ENCODE data around the gene CASK. TPM values are rescaled to one million over a fixed set of nuclear protein-coding genes. Genes with fewer than 3 reads are reported as not detected.
A peak's percentile ranks its signal among the peaks of the same experiment; 100 is the strongest.

Gene CASK
- total and polyA plus RNA-seq, 4 experiments from 2014 or later: 3.8 to 116 (median 68.6) TPM

- Mint-ChIP-seq H3K4me1 (peaks cover 5 to 24% (median 10%) of the 10 kb centered on the region in 4 donors), H3K27me3 (no peaks in the 10 kb centered on the region), H3K27ac (peak overlapping the region; percentile 10 to 93 (median 74)), H3K36me3 (peaks cover 33 to 34% of the 10 kb centered on the region in 2 donors), H3K4me3 (peak overlapping the region; percentile 29 to 80 (median 62)), H3K9me3 (no peaks in the 10 kb centered on the region)
- intact Hi-C loops (cut with micrococcal nuclease): no loop called here
- no peaks in the 10 kb centered on the region for H3K9me3 ChIP-seq (ENCODE audit: control insufficient read depth in 1 of 2, low read length in 2 of 2)
- H3K27ac ChIP-seq (ENCODE audit: low read depth, low read length): no peak overlapping the region
- H3K4me3 ChIP-seq (ENCODE audit: low read length in 2 of 2): no peak overlapping the region
- POLR2A ChIA-PET (ENCODE audit: partially characterized antibody): interaction anchor here (1.6 kb wide), 1 partner anchor 17 kb away, joined by 5 read pairs; no protein-coding TSS in a partner anchor
- CTCF ChIA-PET (ENCODE audit: partially characterized antibody): interaction anchor here (1.1 kb wide), 1 partner anchor 20 kb away, joined by 3 read pairs; no protein-coding TSS in a partner anchor
- peaks cover 8% of the 10 kb centered on the region for H3K36me3 ChIP-seq (ENCODE audit: insufficient read depth, low read length)
- peaks cover 9% of the 10 kb centered on the region for H3K4me1 ChIP-seq (ENCODE audit: insufficient read depth, low read length)
- no peaks in the 10 kb centered on the region for H3K27me3 ChIP-seq (ENCODE audit: insufficient read depth, low read length)
- DNase-seq: peak in 4 of 5 donors; percentile 31 to 42 (median 36)
Measured at GRCh38 chrX:41580423-41581064, 342.8 kb downstream of the CASK start.

- POLR2A ChIA-PET (ENCODE audit: partially characterized antibody): interaction anchor here (1.4 kb wide), 1 partner anchor 17 kb away, joined by 5 read pairs; no protein-coding TSS in a partner anchor
- no peak overlapping the region for H3K27ac ChIP-seq (ENCODE audit: low read depth, low read length)
- H3K4me3 Mint-ChIP-seq: peak overlapping the region in 2 of 8 donors; percentile 6 to 11
- peak overlapping the region in 6 of 7 donors; percentile 6 to 67 (median 41) for H3K27ac Mint-ChIP-seq
- no peak for DNase-seq
- no peaks in the 10 kb centered on the region for H3K9me3 ChIP-seq (ENCODE audit: control insufficient read depth in 1 of 2, low read length in 2 of 2)
- H3K36me3 ChIP-seq (ENCODE audit: insufficient read depth, low read length): no peaks in the 10 kb centered on the region
- no peaks in the 10 kb centered on the region for H3K27me3 ChIP-seq (ENCODE audit: insufficient read depth, low read length)
- H3K36me3 Mint-ChIP-seq: peaks cover 10 to 31% of the 10 kb centered on the region in 2 donors
- H3K9me3 Mint-ChIP-seq: peaks cover 0 to 5% (median 0%) of the 10 kb centered on the region in 8 donors
- intact Hi-C loops (cut with micrococcal nuclease): no loop called here
- H3K4me1 Mint-ChIP-seq: peaks cover 21 to 52% (median 38%) of the 10 kb centered on the region in 4 donors
- H3K27me3 Mint-ChIP-seq: no peaks in the 10 kb centered on the region
- peaks cover 37% of the 10 kb centered on the region for H3K4me1 ChIP-seq (ENCODE audit: insufficient read depth, low read length)
- no peak overlapping the region for H3K4me3 ChIP-seq (ENCODE audit: low read length in 2 of 2)
- CTCF ChIA-PET (ENCODE audit: partially characterized antibody): no interaction called here
Measured at GRCh38 chrX:41563876-41564275, 359.5 kb downstream of the CASK start.

- no peak overlapping the region for H3K4me3 ChIP-seq (ENCODE audit: low read length in 2 of 2)
- ChIA-PET CTCF (ENCODE audit: partially characterized antibody) (interaction anchor here (0.9 kb wide), 1 partner anchor 19 kb away, joined by 3 read pairs; no protein-coding TSS in a partner anchor), POLR2A (ENCODE audit: partially characterized antibody) (no interaction called here)
- H3K27me3 ChIP-seq (ENCODE audit: insufficient read depth, low read length): no peaks in the 10 kb centered on the region
- H3K9me3 ChIP-seq (ENCODE audit: control insufficient read depth in 1 of 2, low read length in 2 of 2): no peaks in the 10 kb centered on the region
- Mint-ChIP-seq H3K9me3 (no peaks in the 10 kb centered on the region), H3K36me3 (peaks cover 0 to 25% of the 10 kb centered on the region in 2 donors), H3K4me3 (peak overlapping the region in 5 of 8 donors; percentile 1 to 72 (median 34)), H3K27me3 (no peaks in the 10 kb centered on the region), H3K4me1 (peaks cover 32 to 73% (median 47%) of the 10 kb centered on the region in 4 donors), H3K27ac (peak overlapping the region; percentile 3 to 93 (median 76))
- no peaks in the 10 kb centered on the region for H3K36me3 ChIP-seq (ENCODE audit: insufficient read depth, low read length)
- H3K27ac ChIP-seq (ENCODE audit: low read depth, low read length): no peak overlapping the region
- DNase-seq: peak; percentile 14 to 72 (median 40)
- intact Hi-C loops (cut with micrococcal nuclease): no loop called here
- peaks cover 63% of the 10 kb centered on the region for H3K4me1 ChIP-seq (ENCODE audit: insufficient read depth, low read length)
Measured at GRCh38 chrX:41561045-41561444, 362.3 kb downstream of the CASK start.

DNA sequence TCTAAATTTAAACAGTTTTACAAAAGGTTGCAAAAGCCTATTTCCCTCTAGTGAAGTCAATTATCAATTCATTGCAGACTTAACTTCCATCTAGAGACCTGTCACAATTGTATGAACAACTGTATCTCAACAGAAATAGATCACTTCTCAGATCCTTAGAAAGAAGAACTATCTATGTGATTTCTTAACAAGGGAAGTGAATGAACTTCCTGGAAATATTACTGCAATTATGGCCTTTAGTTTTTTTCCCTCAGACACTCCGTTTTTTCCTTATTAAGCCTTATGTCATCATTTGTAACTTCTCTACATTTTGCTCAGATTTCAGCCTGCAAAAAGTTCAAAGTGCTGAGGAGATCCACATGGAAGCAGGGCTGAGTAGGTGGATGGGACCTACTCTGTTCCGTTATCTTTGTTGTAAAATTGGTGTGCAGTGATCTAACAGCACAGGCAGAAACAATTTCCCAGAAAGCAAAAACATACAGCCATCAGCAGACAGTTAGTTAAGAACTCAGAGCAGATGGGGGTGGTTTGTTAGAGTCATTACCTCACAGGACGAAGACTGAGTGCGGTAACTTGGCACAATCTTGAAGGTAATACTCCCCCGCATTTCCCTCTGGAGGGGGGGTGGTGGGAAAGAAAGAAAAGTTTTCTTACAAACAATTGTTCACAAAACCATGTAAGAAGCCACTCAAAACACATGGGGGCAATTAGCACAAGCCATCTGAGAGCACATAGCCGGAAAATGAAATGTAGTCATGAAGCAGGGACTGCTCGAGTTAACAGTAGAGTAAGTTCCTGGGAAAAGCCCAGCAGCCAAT is 363.9 kb downstream of the CASK start:
- H3K27ac ChIP-seq (ENCODE audit: low read depth, low read length): no peak overlapping the region
- H3K27me3 Mint-ChIP-seq: no peaks in the 10 kb centered on the region
- H3K4me1 ChIP-seq (ENCODE audit: insufficient read depth, low read length): peaks cover 63% of the 10 kb centered on the region
- H3K9me3 Mint-ChIP-seq: no peaks in the 10 kb centered on the region
- no peak overlapping the region for H3K4me3 ChIP-seq (ENCODE audit: low read length in 2 of 2)
- intact Hi-C loops (cut with micrococcal nuclease): loop anchor here (5.0 to 10.0 kb wide), 2 partner anchors 175 to 238 kb away; no protein-coding TSS in a partner anchor
- peak overlapping the region; percentile 81 to 95 (median 90) for H3K27ac Mint-ChIP-seq
- H3K36me3 Mint-ChIP-seq: peaks cover 0 to 18% of the 10 kb centered on the region in 2 donors
- CTCF ChIA-PET (ENCODE audit: partially characterized antibody): interaction anchor here (0.5 to 1.6 kb wide), 2 partner anchors 200 to 379 kb away, joined by 3 to 6 read pairs; no protein-coding TSS in a partner anchor
- POLR2A ChIA-PET (ENCODE audit: partially characterized antibody): no interaction called here
- peak overlapping the region in 7 of 8 donors; percentile 11 to 78 (median 58) for H3K4me3 Mint-ChIP-seq
- peaks cover 27 to 61% (median 33%) of the 10 kb centered on the region in 4 donors for H3K4me1 Mint-ChIP-seq
- peak in 1 of 5 donors; percentile 39 for DNase-seq
- H3K9me3 ChIP-seq (ENCODE audit: control insufficient read depth in 1 of 2, low read length in 2 of 2): no peaks in the 10 kb centered on the region
- H3K36me3 ChIP-seq (ENCODE audit: insufficient read depth, low read length): no peaks in the 10 kb centered on the region
- no peaks in the 10 kb centered on the region for H3K27me3 ChIP-seq (ENCODE audit: insufficient read depth, low read length)

DNA sequence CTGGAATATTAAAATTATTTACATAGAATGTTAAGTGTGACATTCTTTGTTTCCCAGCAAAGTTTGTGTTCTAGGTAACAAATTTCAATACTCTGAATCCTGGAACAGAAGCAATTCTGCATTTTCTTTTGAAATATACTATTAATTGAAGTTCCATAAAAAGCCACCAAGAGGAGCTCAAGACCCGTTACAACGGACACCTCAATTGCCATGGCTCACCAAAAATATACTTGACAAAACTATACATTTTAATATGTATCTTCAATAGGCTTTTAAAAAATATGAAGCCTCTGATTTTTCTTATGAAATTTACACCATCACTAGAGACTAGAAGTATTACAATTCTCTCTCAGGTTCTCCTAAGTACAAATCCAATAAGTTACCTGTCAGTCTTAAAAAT is 364.8 kb downstream of the CASK start:
- intact Hi-C loops (cut with micrococcal nuclease): loop anchor here (5.0 to 10.0 kb wide), 2 partner anchors 176 to 239 kb away; no protein-coding TSS in a partner anchor
- peak in 1 of 5 donors; percentile 25 for DNase-seq

GRCh38 chrX:41556958-41557357 is 366.4 kb downstream of the CASK start:
- Mint-ChIP-seq H3K4me3 (peak overlapping the region in 5 of 8 donors; percentile 3 to 46 (median 35)), H3K9me3 (no peaks in the 10 kb centered on the region), H3K27me3 (no peaks in the 10 kb centered on the region), H3K36me3 (peaks cover 9 to 27% of the 10 kb centered on the region in 2 donors), H3K4me1 (peaks cover 22 to 46% (median 28%) of the 10 kb centered on the region in 4 donors), H3K27ac (peak overlapping the region; percentile 32 to 87 (median 81))
- peak; percentile 31 to 51 (median 37) for DNase-seq
- H3K27ac ChIP-seq (ENCODE audit: low read depth, low read length): no peak overlapping the region
- ChIA-PET CTCF (ENCODE audit: partially characterized antibody) (no interaction called here), POLR2A (ENCODE audit: partially characterized antibody) (interaction anchor here (0.8 kb wide), 1 partner anchor 1387 kb away, joined by 3 read pairs; no protein-coding TSS in a partner anchor)
- no peak overlapping the region for H3K4me3 ChIP-seq (ENCODE audit: low read length in 2 of 2)
- intact Hi-C loops (cut with micrococcal nuclease): loop anchor here (5.0 to 10.0 kb wide), 2 partner anchors 178 to 240 kb away; no protein-coding TSS in a partner anchor
- no peaks in the 10 kb centered on the region for H3K9me3 ChIP-seq (ENCODE audit: control insufficient read depth in 1 of 2, low read length in 2 of 2)
- H3K27me3 ChIP-seq (ENCODE audit: insufficient read depth, low read length): no peaks in the 10 kb centered on the region
- peaks cover 53% of the 10 kb centered on the region for H3K4me1 ChIP-seq (ENCODE audit: insufficient read depth, low read length)
- H3K36me3 ChIP-seq (ENCODE audit: insufficient read depth, low read length): no peaks in the 10 kb centered on the region

More for the DNA sequence above, 364.8 kb downstream of the CASK start:
- H3K9me3 ChIP-seq (ENCODE audit: control insufficient read depth in 1 of 2, low read length in 2 of 2): no peaks in the 10 kb centered on the region
- H3K27me3 ChIP-seq (ENCODE audit: insufficient read depth, low read length): no peaks in the 10 kb centered on the region
- H3K4me1 ChIP-seq (ENCODE audit: insufficient read depth, low read length): peaks cover 57% of the 10 kb centered on the region
- no peak overlapping the region for H3K27ac ChIP-seq (ENCODE audit: low read depth, low read length)
- Mint-ChIP-seq H3K27ac (peak overlapping the region in 6 of 7 donors; percentile 18 to 95 (median 72)), H3K9me3 (no peaks in the 10 kb centered on the region), H3K27me3 (no peaks in the 10 kb centered on the region), H3K36me3 (peaks cover 0 to 18% of the 10 kb centered on the region in 2 donors), H3K4me1 (peaks cover 25 to 52% (median 31%) of the 10 kb centered on the region in 4 donors), H3K4me3 (no peak overlapping the region)
- ChIA-PET POLR2A (ENCODE audit: partially characterized antibody) (no interaction called here), CTCF (ENCODE audit: partially characterized antibody) (interaction anchor here (1.6 kb wide), 1 partner anchor 201 kb away, joined by 6 read pairs; no protein-coding TSS in a partner anchor)
- no peak overlapping the region for H3K4me3 ChIP-seq (ENCODE audit: low read length in 2 of 2)
- no peaks in the 10 kb centered on the region for H3K36me3 ChIP-seq (ENCODE audit: insufficient read depth, low read length)
